Measurements from ENCODE around the gene CPE. TPM values are rescaled to one million over a fixed set of nuclear protein-coding genes. Genes with fewer than 3 reads are reported as not detected.

Gene CPE
- total RNA-seq, 1 donor from 2014 or later, result 43.6 TPM

GRCh38 chr4:165378398-165378744 is 437 bp upstream of the CPE start:
- peak overlapping the region; percentile 74 for H2AFZ ChIP-seq (replicated peaks)
- peaks cover 31% of the 10 kb centered on the region for H4K20me1 ChIP-seq (ENCODE audit: low read depth)
- TF ChIP-seq EZH2phosphoT487 (IDR thresholded peaks at IDR 0.05), result no peak
- TF ChIP-seq EZH2 (IDR thresholded peaks at IDR 0.05), result no peak
- no peak for TF ChIP-seq CTCF (IDR thresholded peaks at IDR 0.05)
- peaks cover 42% of the 10 kb centered on the region for H3K4me1 Mint-ChIP-seq
- H3K27ac ChIP-seq, result no peak overlapping the region
- H3F3A ChIP-seq (ENCODE audit: low read depth), result peaks cover 26% of the 10 kb centered on the region
- no peaks in the 10 kb centered on the region for H3K36me3 ChIP-seq
- no peak for DNase-seq (ENCODE audit: low spot score)
- no peaks in the 10 kb centered on the region for H3K9me3 Mint-ChIP-seq
- peak overlapping the region; percentile 1 for H3K27ac Mint-ChIP-seq
- no peaks in the 10 kb centered on the region for H3K9me3 ChIP-seq (ENCODE audit: low read depth)
- H3K79me2 ChIP-seq (ENCODE audit: low read depth), result no peaks in the 10 kb centered on the region
- H3K4me3 Mint-ChIP-seq, result peak overlapping the region; percentile 89
- H3K27me3 ChIP-seq, result peaks cover 58% of the 10 kb centered on the region
- no peaks in the 10 kb centered on the region for H3K27me3 Mint-ChIP-seq (ENCODE audit: insufficient read depth, low read depth)
- peak overlapping the region; percentile 77 for H3K4me2 ChIP-seq
- no peaks in the 10 kb centered on the region for H3K36me3 Mint-ChIP-seq
- peak overlapping the region; percentile 53 for H3K4me3 ChIP-seq
- peaks cover 37% of the 10 kb centered on the region for H3K4me1 ChIP-seq
- no peak overlapping the region for H3K9ac ChIP-seq

- TF ChIP-seq CTCF (IDR thresholded peaks at IDR 0.05) (no peak), EZH2 (IDR thresholded peaks at IDR 0.05) (peak; percentile 19)
- peaks cover 65% of the 10 kb centered on the region for H3K27me3 ChIP-seq
- peaks cover 35% of the 10 kb centered on the region for H4K20me1 ChIP-seq (ENCODE audit: low read depth)
- Mint-ChIP-seq H3K9me3 (no peaks in the 10 kb centered on the region), H3K36me3 (no peaks in the 10 kb centered on the region), H3K27ac (peak overlapping the region; percentile 27), H3K4me1 (peaks cover 52% of the 10 kb centered on the region), H3K27me3 (ENCODE audit: insufficient read depth, low read depth) (no peaks in the 10 kb centered on the region), H3K4me3 (peak overlapping the region; percentile 91)
- peaks cover 48% of the 10 kb centered on the region for H3K4me1 ChIP-seq
- no peaks in the 10 kb centered on the region for H3K36me3 ChIP-seq
- H3K4me3 ChIP-seq, result peak overlapping the region; percentile 53
- peak overlapping the region; percentile 77 for H3K4me2 ChIP-seq
- no peaks in the 10 kb centered on the region for H3K79me2 ChIP-seq (ENCODE audit: low read depth)
- no peak overlapping the region for H3K9ac ChIP-seq
- H3F3A ChIP-seq (ENCODE audit: low read depth), result peaks cover 26% of the 10 kb centered on the region
- DNase-seq (ENCODE audit: low spot score), result peak; percentile 62
- peak overlapping the region; percentile 74 for H2AFZ ChIP-seq (replicated peaks)
- no peak overlapping the region for H3K27ac ChIP-seq
- H3K9me3 ChIP-seq (ENCODE audit: low read depth), result no peaks in the 10 kb centered on the region
Measured at GRCh38 chr4:165379678-165380064, 863 bp downstream of the CPE start.

DNA sequence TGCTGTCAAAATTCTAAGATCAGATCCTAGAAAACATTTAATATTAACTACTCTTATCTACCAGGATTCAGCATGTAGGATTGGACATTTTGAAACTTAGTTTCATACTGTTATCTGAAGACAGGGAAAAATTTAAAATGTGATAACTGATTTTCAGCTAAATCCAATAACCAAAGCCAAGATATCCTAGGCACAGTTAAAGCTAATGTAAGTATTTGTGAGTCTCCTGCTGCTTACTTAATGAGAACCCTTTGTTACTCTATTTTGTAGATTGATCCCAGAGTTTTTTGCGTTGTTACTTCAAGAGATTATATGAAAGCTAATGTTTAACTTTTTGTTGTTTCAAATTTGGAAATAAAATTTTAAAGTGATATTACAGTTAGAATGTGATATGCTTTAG is 2.0 kb downstream of the CPE start:
- Mint-ChIP-seq H3K4me1 (peaks cover 56% of the 10 kb centered on the region), H3K27ac (no peak overlapping the region), H3K27me3 (ENCODE audit: insufficient read depth, low read depth) (no peaks in the 10 kb centered on the region), H3K36me3 (no peaks in the 10 kb centered on the region), H3K9me3 (no peaks in the 10 kb centered on the region), H3K4me3 (peak overlapping the region; percentile 91)
- peaks cover 65% of the 10 kb centered on the region for H3K27me3 ChIP-seq
- no peak for DNase-seq (ENCODE audit: low spot score)
- no peaks in the 10 kb centered on the region for H3K36me3 ChIP-seq
- H3F3A ChIP-seq (ENCODE audit: low read depth), result peaks cover 26% of the 10 kb centered on the region
- H3K4me1 ChIP-seq, result peaks cover 48% of the 10 kb centered on the region
- no peaks in the 10 kb centered on the region for H3K79me2 ChIP-seq (ENCODE audit: low read depth)
- H2AFZ ChIP-seq (replicated peaks), result no peak overlapping the region
- no peak for TF ChIP-seq CTCF (IDR thresholded peaks at IDR 0.05)
- TF ChIP-seq EZH2phosphoT487 (IDR thresholded peaks at IDR 0.05), result no peak
- TF ChIP-seq EZH2 (IDR thresholded peaks at IDR 0.05), result no peak
- peak overlapping the region; percentile 77 for H3K4me2 ChIP-seq
- peaks cover 35% of the 10 kb centered on the region for H4K20me1 ChIP-seq (ENCODE audit: low read depth)
- H3K27ac ChIP-seq, result no peak overlapping the region
- H3K4me3 ChIP-seq, result no peak overlapping the region
- no peaks in the 10 kb centered on the region for H3K9me3 ChIP-seq (ENCODE audit: low read depth)
- no peak overlapping the region for H3K9ac ChIP-seq
